ENCODE measurements around the gene PKD2L2. TPM values are rescaled to one million over a fixed set of nuclear protein-coding genes. Genes with fewer than 3 reads are reported as not detected.
A peak's percentile ranks its signal among the peaks of the same experiment; 100 is the strongest.
"Not testable (repeated sequence)": the region's sequence is repeated elsewhere in the genome, so short reads cannot be mapped to it uniquely, and the experiment has no call there.

PKD2L2 gene
- total RNA-seq (2014; rRNA removed; shearing (Covaris generic)), result 0.11 TPM in 2 replicates
- polyA plus RNA-seq (2015; cell fraction: cytosol; rRNA removed), result not detected in 2 replicates
- polyA plus RNA-seq (2015; cell fraction: nucleus; rRNA removed), result not detected in 2 replicates

DNA sequence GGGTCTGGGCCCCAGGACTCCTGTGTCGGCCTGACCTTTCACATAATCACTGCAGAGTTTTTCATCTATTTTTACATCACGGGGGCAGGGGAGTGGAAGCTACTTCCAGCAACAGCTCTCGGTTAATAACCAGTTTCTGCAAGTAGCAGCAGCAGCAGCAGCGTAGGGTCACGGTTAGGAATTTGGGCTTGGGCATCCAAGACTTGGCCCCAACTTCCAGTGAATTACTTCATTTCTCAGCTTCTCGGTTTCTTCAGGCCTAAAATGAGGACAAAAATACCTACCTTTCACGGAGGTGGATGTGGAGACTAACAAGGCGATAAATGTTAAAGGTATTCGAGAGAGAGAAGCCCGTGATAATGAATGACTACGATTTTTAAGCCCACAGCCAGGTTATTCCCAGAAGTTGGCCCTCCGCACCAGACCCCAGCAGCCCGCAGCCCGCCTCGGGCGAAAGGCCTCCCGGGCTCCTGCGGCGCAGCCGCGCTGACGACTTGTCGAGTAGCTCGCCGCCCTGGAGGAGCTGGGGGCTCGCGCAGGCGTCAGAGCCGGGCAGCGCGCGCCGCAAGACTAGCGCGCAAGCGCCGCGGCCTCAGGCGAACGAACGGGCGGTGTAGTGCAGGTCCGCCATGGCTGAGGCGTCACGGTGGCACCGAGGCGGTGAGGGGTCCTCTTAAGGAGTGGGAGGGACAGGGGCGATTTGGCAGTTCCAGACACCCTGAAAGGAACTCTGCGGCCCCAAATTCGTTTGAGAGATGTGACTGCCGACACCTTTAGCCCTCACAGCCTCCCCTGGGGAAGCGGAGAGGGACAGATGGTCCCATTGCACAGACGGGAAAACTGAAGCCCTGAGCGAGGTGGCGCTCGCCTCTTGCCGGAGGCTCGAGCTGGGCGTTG lies at the start of gene PKD2L2:
PKD2L2 (plus strand) TSS at position 595 of the 897 bp plus-strand sequence; CDS start at position 630, 35 bp downstream.
- peak; percentile 89 for DNase-seq (ENCODE audit: low read depth, low spot score)
- in situ Hi-C loops (cut with HindIII; ENCODE audit: low pct_unique_long_range_greater_than_20kb, low sequenced_read_pairs), result no loop called here

- in situ Hi-C loops (cut with HindIII; ENCODE audit: low pct_unique_long_range_greater_than_20kb, low sequenced_read_pairs), result no loop called here
Measured at GRCh38 chr5:137842296-137842695, 47.0 kb upstream of the PKD2L2 start.

DNA sequence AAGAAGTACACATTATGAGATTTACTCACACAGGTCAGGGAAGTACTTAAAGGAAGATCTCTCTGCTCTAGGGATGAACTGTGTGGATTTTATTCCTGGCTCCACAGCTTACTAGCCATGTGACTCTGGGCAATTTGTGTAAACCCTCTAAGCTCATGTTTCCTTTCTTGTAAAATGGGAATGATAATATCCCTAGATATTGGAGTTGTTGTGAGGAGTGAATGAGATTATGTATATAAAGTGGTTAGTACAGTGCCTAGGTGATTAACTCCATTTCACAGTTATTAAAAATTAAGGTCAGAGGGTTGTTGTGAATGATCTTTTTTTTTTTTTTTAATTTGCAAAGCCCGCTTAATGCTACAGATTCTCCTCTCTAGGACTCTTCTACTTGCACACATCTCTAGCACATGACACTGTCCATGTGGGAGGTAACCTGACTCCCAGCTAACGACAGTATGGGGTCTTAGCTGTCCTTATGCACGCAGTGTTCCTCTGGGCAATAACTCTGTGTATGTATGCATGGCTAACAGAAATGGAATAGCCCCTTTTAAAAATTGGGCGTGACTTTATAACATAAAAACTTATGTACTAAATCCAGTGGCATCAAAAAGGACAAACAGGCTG lies 45.5 kb upstream of the PKD2L2 start:
- DNase-seq (ENCODE audit: low read depth, low spot score), result no peak
- in situ Hi-C loops (cut with HindIII; ENCODE audit: low pct_unique_long_range_greater_than_20kb, low sequenced_read_pairs), result no loop called here

More at GRCh38 chr5:137842296-137842695, 47.0 kb upstream of the PKD2L2 start:
- no peak for DNase-seq (ENCODE audit: low read depth, low spot score)

DNA sequence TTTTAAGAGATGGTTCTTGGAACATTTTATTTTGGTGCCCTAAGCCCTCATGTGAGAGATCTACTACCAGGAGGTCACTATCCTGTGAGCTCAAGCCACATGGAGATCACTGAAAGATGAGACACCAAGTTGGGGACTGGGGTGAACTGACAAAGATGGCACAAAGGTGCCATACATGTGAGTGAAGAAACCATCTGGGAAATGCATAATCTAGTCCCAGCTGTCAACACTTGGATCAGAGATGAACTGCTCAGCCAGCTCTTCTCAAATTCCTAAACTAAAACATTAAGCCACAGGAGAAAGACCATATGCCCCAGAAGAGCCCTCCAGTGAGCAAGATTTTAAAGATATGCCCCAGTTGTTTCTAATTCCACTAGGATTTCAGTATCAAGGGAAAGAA lies 43.8 kb upstream of the PKD2L2 start:
- in situ Hi-C loops (cut with HindIII; ENCODE audit: low pct_unique_long_range_greater_than_20kb, low sequenced_read_pairs), result no loop called here
- no peak for DNase-seq (ENCODE audit: low read depth, low spot score)

DNA sequence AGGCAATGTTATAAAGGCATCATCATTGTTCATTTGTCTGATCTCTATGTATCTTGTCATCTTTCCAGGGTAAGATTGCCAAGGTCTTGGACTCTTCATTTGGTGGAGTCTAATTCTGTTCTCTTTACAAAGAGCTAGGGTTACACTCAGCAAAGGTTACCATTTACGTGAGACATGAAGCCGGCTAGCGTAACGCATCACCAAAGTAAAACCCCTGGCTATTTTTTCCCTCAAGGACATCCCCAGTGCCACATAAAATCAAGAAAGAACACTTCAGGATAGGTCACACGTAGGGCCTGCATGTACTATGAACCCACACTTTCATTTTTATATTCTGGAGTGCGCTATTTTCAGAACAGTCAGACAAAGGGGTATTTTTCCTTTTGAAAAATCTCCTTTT lies 41.6 kb upstream of the PKD2L2 start:
- peak; percentile 91 for DNase-seq (ENCODE audit: low read depth, low spot score)
- in situ Hi-C loops (cut with HindIII; ENCODE audit: low pct_unique_long_range_greater_than_20kb, low sequenced_read_pairs), result no loop called here

DNA sequence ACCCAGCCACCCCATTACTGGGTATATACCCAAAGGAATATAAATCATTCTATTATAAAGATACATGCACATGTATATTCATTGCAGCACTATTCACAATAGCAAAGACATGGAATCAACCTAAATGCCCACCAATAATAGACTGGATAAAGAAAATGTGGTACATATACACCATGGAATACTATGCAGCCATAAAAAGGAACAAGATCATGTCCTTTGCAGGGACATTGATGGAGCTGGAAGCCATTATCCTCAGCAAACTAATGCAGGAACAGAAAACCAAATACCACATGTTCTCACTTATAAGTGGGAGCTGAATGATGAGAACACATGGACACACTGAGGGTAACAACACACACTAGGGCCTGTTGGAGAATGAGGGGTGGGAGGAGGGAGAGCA lies 36.1 kb upstream of the PKD2L2 start:
- in situ Hi-C loops (cut with HindIII; ENCODE audit: low pct_unique_long_range_greater_than_20kb, low sequenced_read_pairs); DNase-seq (ENCODE audit: low read depth, low spot score): not testable (repeated sequence)

DNA sequence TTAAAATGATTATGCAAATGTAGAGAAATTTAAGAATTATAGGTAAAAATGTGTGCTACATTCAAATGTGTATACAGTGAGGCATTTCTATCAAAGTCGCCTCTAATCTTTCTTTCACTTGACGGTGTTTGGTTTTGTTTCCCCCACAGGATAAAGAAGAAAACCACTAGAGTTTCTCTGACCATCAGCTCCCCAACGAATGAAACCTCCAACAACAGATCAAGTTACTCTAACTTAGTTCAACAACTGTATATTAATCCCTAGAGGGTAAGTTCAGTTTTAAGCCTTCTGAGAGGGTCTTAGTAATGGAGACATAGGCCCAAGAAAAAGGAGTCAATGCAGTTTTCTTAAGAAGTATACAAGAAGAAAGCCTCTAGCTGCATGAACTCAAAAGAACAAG lies 33.1 kb upstream of the PKD2L2 start:
- in situ Hi-C loops (cut with HindIII; ENCODE audit: low pct_unique_long_range_greater_than_20kb, low sequenced_read_pairs), result no loop called here
- no peak for DNase-seq (ENCODE audit: low read depth, low spot score)

DNA sequence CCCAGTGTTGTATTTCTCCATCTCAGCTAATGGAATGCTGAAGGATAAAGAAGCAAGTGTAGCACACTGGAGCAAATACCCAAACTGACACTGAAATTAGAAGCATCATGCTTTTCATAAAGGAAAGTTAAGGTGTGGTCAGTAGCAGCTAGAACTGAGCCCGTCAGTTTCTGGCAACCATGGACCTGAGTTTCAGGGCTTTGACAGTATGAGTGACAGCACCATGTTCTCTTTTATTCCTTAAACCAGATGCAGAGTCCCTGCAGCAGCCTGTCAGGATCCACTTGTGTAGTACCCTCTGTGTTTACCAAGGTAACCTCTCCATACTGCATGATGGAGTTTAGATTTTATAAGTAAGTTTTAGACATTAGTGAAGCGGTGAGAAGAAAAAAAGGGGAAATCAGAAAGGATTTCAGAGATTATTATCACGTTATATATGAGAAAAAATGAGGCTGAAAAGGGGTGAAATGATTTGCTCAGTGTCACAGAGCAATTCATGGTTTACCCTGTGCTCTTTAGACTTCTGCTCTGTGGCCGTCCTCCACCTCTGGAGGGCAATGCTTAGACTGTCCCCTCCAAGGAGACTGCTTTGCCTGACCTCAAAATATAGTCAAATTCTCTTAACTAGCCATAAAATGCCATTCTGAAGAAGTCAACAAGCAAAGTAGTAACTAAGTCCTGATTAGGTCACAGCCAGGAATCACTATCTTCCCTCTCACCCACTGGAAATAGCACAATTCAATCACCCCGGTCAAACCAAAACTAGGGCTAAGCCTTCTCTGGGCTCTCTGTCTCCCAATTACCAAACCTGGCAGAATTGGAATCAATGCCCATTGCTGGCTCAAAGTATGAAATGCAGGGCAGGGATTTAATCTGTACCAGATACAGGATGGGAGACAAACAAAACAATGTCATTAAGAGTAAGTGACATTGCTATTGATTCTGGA lies 32.1 kb upstream of the PKD2L2 start:
- in situ Hi-C loops (cut with HindIII; ENCODE audit: low pct_unique_long_range_greater_than_20kb, low sequenced_read_pairs), result no loop called here
- DNase-seq (ENCODE audit: low read depth, low spot score), result no peak

DNA sequence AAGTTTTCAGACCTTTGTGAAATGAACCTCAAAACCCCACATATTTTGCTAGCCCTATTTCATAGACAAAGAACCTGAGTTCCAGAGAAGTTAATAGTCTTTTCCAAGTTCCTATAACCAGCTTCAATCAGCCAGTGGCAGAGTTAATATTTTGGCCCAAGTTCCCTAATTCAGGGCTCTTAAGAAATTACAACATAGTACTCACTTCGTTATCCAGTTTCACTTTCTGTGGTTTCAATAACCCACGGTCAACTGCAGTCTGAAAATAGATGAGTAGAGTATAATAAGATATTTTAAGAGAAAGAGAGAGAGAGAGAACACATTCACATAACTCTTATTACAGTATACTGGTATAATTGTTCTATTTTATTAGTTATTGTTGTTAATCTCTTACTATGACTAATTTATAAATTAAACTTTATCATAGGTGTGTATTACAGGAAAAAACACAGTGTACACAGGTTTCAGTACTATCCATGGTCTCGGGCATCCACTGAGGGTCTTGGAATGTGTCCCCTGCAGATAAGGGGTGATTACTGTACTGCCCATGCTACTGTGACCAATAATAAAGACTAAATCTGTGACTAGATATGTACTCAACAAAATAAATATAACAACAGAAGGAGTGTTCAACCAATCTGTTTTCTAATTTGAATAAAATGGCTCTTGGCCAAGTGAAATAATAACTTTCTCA lies 30.9 kb upstream of the PKD2L2 start:
- in situ Hi-C loops (cut with HindIII; ENCODE audit: low pct_unique_long_range_greater_than_20kb, low sequenced_read_pairs), result no loop called here
- DNase-seq (ENCODE audit: low read depth, low spot score), result no peak

DNA sequence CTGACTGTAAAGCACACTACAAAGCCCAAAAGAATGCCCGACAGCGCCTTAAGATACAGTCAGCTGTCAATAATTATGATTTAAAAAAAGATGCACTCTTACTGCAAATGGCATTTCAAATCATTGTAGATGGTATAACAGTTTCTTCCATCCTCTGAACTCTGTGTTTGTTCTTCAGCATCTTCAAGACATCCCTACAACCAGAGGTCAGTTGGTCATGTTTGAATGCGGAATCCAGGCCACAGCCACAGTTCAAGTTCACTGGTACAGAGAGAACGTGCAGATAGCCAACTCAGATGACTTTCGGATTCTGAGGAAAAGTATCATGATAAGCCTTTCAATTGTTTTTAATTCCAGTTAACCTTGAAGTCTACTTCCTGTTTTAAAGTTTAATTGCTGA lies 30.3 kb upstream of the PKD2L2 start:
- in situ Hi-C loops (cut with HindIII; ENCODE audit: low pct_unique_long_range_greater_than_20kb, low sequenced_read_pairs), result no loop called here
- no peak for DNase-seq (ENCODE audit: low read depth, low spot score)

DNA sequence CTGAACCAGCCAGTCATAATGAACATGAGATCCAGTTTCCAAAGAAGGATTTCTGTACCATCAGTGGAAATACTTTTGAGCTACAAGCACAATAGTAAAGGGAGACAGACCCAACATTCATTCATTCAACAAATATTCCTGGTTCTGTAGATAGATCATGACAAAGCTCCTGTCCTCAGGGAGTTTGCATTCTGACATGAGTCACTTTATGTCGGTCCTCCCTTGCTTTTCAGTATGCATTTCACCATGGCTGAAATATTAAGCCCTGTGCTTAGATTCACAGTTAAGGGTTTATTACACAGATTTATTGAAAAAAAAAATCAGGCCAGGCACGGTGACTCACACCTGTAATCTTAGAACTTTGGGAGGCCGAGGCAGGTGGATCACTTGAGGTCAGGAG lies 27.0 kb upstream of the PKD2L2 start:
- DNase-seq (ENCODE audit: low read depth, low spot score), result no peak

DNA sequence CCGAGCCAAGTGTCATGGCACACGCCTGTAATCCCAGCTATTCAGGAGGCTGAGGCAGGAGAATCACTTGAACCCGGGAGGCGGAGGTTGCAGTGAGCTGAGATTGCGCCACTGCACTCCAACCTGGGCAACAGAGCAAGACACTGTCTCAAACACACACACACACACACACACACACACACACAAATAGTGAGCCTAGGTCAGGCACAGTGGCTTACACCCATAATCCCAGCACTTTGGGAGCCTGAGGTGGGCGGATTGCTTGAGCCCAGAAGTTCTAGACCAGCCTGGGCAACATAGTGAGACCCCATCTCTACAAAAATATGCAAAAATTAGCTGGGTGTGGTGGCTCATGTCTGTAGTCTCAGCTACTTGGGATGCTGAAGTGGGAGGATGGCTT lies 25.6 kb upstream of the PKD2L2 start:
- in situ Hi-C loops (cut with HindIII; ENCODE audit: low pct_unique_long_range_greater_than_20kb, low sequenced_read_pairs); DNase-seq (ENCODE audit: low read depth, low spot score): not testable (repeated sequence)

More for the DNA sequence above, 27.0 kb upstream of the PKD2L2 start:
- in situ Hi-C loops (cut with HindIII; ENCODE audit: low pct_unique_long_range_greater_than_20kb, low sequenced_read_pairs), result no loop called here

GRCh38 chr5:137866541-137867388 lies 22.5 kb upstream of the PKD2L2 start:
- in situ Hi-C loops (cut with HindIII; ENCODE audit: low pct_unique_long_range_greater_than_20kb, low sequenced_read_pairs), result no loop called here
- no peak for DNase-seq (ENCODE audit: low read depth, low spot score)

DNA sequence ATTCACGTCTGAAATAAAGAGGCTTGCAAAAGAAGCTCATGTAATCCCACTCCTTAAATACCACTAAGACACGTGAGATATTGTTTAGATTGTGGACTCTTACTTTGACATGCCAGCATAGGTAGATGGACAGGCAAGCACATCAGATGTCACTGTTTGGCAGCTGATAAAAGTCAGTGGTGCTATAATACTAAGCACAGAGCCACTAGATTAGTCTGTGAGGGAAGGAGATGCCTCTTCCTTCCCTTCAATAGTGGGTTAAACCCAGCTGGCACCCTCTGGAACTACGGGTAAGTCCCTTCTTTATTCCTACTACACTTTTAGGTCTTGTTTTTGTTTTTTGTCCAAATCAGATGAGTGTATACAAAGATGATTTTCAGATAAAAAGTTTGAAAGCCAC lies 21.6 kb upstream of the PKD2L2 start, which contains the start of gene MYOT:
MYOT (plus strand) TSS at position 197 of the 400 bp plus-strand sequence. CDS start 2,792 bp downstream, outside the sequence.
- peak; percentile 22 for DNase-seq (ENCODE audit: low read depth, low spot score)
- in situ Hi-C loops (cut with HindIII; ENCODE audit: low pct_unique_long_range_greater_than_20kb, low sequenced_read_pairs), result no loop called here

DNA sequence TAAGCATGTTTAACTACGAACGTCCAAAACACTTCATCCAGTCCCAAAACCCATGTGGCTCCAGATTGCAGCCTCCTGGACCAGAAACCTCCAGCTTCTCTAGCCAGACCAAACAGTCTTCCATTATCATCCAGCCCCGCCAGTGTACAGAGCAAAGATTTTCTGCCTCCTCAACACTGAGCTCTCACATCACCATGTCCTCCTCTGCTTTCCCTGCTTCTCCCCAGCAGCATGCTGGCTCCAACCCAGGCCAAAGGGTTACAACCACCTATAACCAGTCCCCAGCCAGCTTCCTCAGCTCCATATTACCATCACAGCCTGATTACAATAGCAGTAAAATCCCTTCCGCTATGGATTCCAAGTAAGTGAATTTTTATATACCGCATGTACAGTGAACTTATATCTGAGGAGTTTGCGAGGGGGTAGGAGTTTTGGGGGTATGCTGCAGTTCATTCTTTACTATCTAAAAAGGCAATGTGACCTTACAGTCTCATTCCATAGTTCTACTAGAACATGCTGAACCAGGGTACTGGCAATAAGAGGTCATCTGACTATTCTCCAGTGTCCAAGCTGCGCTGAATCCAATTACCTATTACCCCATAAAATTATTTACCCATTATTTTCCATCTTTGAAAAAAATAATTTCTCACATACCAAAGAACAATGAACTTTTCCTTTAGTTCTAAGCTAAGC lies 18.5 kb upstream of the PKD2L2 start:
- in situ Hi-C loops (cut with HindIII; ENCODE audit: low pct_unique_long_range_greater_than_20kb, low sequenced_read_pairs), result no loop called here
- DNase-seq (ENCODE audit: low read depth, low spot score), result no peak

GRCh38 chr5:137871571-137871970 lies 17.7 kb upstream of the PKD2L2 start:
- in situ Hi-C loops (cut with HindIII; ENCODE audit: low pct_unique_long_range_greater_than_20kb, low sequenced_read_pairs), result no loop called here

More at GRCh38 chr5:137871571-137871970, 17.7 kb upstream of the PKD2L2 start:
- DNase-seq (ENCODE audit: low read depth, low spot score), result no peak

Measured in SK-MEL-5 (cell line).